Measurements from ENCODE around the gene SEPTIN7. TPM values are rescaled to one million over a fixed set of nuclear protein-coding genes. Genes with fewer than 3 reads are reported as not detected.
A peak's percentile ranks its signal among the peaks of the same experiment; 100 is the strongest.
"Not testable (repeated sequence)": the region's sequence is repeated elsewhere in the genome, so short reads cannot be mapped to it uniquely, and the experiment has no call there.

The SEPTIN7 gene
- total RNA-seq (ENCODE audit: low replicate concordance): 156 and 200 TPM in 2 replicates
- long read RNA-seq, full-length matches to known transcripts: 325 of 427 reads
- long read RNA-seq, partial matches to known transcripts: 54 of 427 reads
- long read RNA-seq, other reads (novel, unspliced or antisense): 48 of 427 reads

- H3K9me3 Mint-ChIP-seq: no peaks in the 10 kb centered on the region
- peaks cover 13% of the 10 kb centered on the region for H3K36me3 Mint-ChIP-seq
- peaks cover 33% of the 10 kb centered on the region for H3K4me1 Mint-ChIP-seq (ENCODE audit: unreplicated experiment)
- TF ChIP-seq CTCF (conservative IDR thresholded peaks at IDR 0.05): no peak
- peak within 1 kb of the TSS; percentile 98 for H3K4me3 Mint-ChIP-seq
- no peaks in the 10 kb centered on the region for H3K27me3 Mint-ChIP-seq
- DNase-seq (ENCODE audit: extremely low spot score, unreplicated experiment): peak; percentile 99
- H3K27ac Mint-ChIP-seq: peak within 1 kb of the TSS; percentile 99
Observed at GRCh38 chr7:35800718-35801391, at the start of gene SEPTIN7. SEPTIN7 (plus strand) TSS chr7:35801057; CDS start chr7:35801210, 153 bp downstream.

- DNase-seq (ENCODE audit: extremely low spot score, unreplicated experiment): no peak
- Mint-ChIP-seq H3K36me3 (no peaks in the 10 kb centered on the region), H3K9me3 (no peaks in the 10 kb centered on the region), H3K4me1 (ENCODE audit: unreplicated experiment) (peaks cover 5% of the 10 kb centered on the region), H3K27ac (no peak overlapping the region), H3K27me3 (no peaks in the 10 kb centered on the region), H3K4me3 (no peak overlapping the region)
- TF ChIP-seq CTCF (conservative IDR thresholded peaks at IDR 0.05): no peak
Observed at GRCh38 chr7:35752742-35753141, 48.1 kb upstream of the SEPTIN7 start.

- Mint-ChIP-seq H3K4me3 (no peak overlapping the region), H3K27ac (no peak overlapping the region), H3K4me1 (ENCODE audit: unreplicated experiment) (peaks cover 12% of the 10 kb centered on the region)
Observed at GRCh38 chr7:35753761-35754603, 46.9 kb upstream of the SEPTIN7 start.

GRCh38 chr7:35754741-35755140 is 46.1 kb upstream of the SEPTIN7 start:
- Mint-ChIP-seq H3K27me3 (no peaks in the 10 kb centered on the region), H3K9me3 (peaks cover 6% of the 10 kb centered on the region), H3K4me3 (no peak overlapping the region), H3K36me3 (no peaks in the 10 kb centered on the region), H3K4me1 (ENCODE audit: unreplicated experiment) (peaks cover 12% of the 10 kb centered on the region), H3K27ac (no peak overlapping the region)
- DNase-seq (ENCODE audit: extremely low spot score, unreplicated experiment): no peak
- TF ChIP-seq CTCF (conservative IDR thresholded peaks at IDR 0.05): no peak

More at GRCh38 chr7:35753761-35754603, 46.9 kb upstream of the SEPTIN7 start:
- Mint-ChIP-seq H3K36me3 (no peaks in the 10 kb centered on the region), H3K27me3 (no peaks in the 10 kb centered on the region), H3K9me3 (peaks cover 6% of the 10 kb centered on the region)
- no peak for DNase-seq (ENCODE audit: extremely low spot score, unreplicated experiment)
- no peak for TF ChIP-seq CTCF (conservative IDR thresholded peaks at IDR 0.05)

- Mint-ChIP-seq H3K27ac (no peak overlapping the region), H3K4me1 (ENCODE audit: unreplicated experiment) (peaks cover 18% of the 10 kb centered on the region), H3K4me3 (no peak overlapping the region), H3K36me3 (no peaks in the 10 kb centered on the region), H3K9me3 (peaks cover 6% of the 10 kb centered on the region), H3K27me3 (no peaks in the 10 kb centered on the region)
- TF ChIP-seq CTCF (conservative IDR thresholded peaks at IDR 0.05): no peak
- DNase-seq (ENCODE audit: extremely low spot score, unreplicated experiment): no peak
Observed at GRCh38 chr7:35755711-35756110, 45.1 kb upstream of the SEPTIN7 start.

GRCh38 chr7:35756453-35756852 is 44.4 kb upstream of the SEPTIN7 start:
- not testable (repeated sequence) for DNase-seq (ENCODE audit: extremely low spot score, unreplicated experiment); H3K4me3 Mint-ChIP-seq; H3K36me3 Mint-ChIP-seq; H3K9me3 Mint-ChIP-seq; H3K27ac Mint-ChIP-seq; H3K27me3 Mint-ChIP-seq
- peaks cover 18% of the 10 kb centered on the region for H3K4me1 Mint-ChIP-seq (ENCODE audit: unreplicated experiment)

All from type B pancreatic cell (in vitro differentiated cells).